ENCODE data around the gene ISX. TPM values are rescaled to one million over a fixed set of nuclear protein-coding genes. Genes with fewer than 3 reads are reported as not detected.

Gene ISX
- polyA plus RNA-seq, 1 donor from 2014 or later, result not detected

- Histone ChIP-seq H2AFZ (ENCODE audit: low read depth, low read length) (no peak overlapping the region), H3K27me3 (ENCODE audit: insufficient read depth, low read depth, low read length) (no peaks in the 10 kb centered on the region)
- TF ChIP-seq SMC3 (conservative IDR thresholded peaks at IDR 0.05; ENCODE audit: poor library complexity), result no peak
- no peak for TF ChIP-seq REST (IDR thresholded peaks at IDR 0.05; ENCODE audit: borderline replicate concordance)
- TF ChIP-seq RAD21 (conservative IDR thresholded peaks at IDR 0.05), result no peak
- no peak for TF ChIP-seq POLR2AphosphoS5 (IDR thresholded peaks at IDR 0.05)
- TF ChIP-seq EP300 (conservative IDR thresholded peaks at IDR 0.05; ENCODE audit: poor library complexity, severe bottlenecking), result no peak
- no peak for TF ChIP-seq CTCF (IDR thresholded peaks at IDR 0.05; ENCODE audit: poor library complexity, severe bottlenecking)
- TF ChIP-seq TAF1 (IDR thresholded peaks at IDR 0.05; ENCODE audit: low read depth), result no peak
- no peak for TF ChIP-seq EZH2 (IDR thresholded peaks at IDR 0.05; ENCODE audit: borderline replicate concordance, insufficient read depth, low read length, poor library complexity, severe bottlenecking)
- no peak for TF ChIP-seq MXI1 (conservative IDR thresholded peaks at IDR 0.05; ENCODE audit: poor library complexity, severe bottlenecking)
Measured at GRCh38 chr22:35133702-35134380, 67.9 kb downstream of the ISX start.

GRCh38 chr22:35134637-35135036, 68.7 kb downstream of the ISX start:
- no peaks in the 10 kb centered on the region for H4K20me1 ChIP-seq (ENCODE audit: insufficient read depth)
- no peak overlapping the region for H3K4me3 ChIP-seq (ENCODE audit: low read length)
- H3F3A ChIP-seq (ENCODE audit: insufficient read depth, low read length, poor library complexity, severe bottlenecking), result no peaks in the 10 kb centered on the region
- no peak overlapping the region for H2AFZ ChIP-seq (ENCODE audit: low read depth, low read length)
- H3K9ac ChIP-seq (ENCODE audit: low read length), result no peak overlapping the region
- H3K4me2 ChIP-seq (ENCODE audit: low read length), result no peak overlapping the region
- H3K27me3 ChIP-seq (ENCODE audit: insufficient read depth, low read depth, low read length), result no peaks in the 10 kb centered on the region
- H3K9me2 ChIP-seq (ENCODE audit: insufficient read depth, low read length), result no peaks in the 10 kb centered on the region
- no peaks in the 10 kb centered on the region for H3K9me3 ChIP-seq (ENCODE audit: low read length)
- H3K79me2 ChIP-seq (replicated peaks; ENCODE audit: insufficient read depth, low read length), result no peaks in the 10 kb centered on the region
- H3K27ac ChIP-seq (ENCODE audit: low read length), result no peak overlapping the region
- TF ChIP-seq TAF1 (IDR thresholded peaks at IDR 0.05; ENCODE audit: low read depth) (no peak), SMC3 (conservative IDR thresholded peaks at IDR 0.05; ENCODE audit: poor library complexity) (no peak), REST (IDR thresholded peaks at IDR 0.05; ENCODE audit: borderline replicate concordance) (no peak), RAD21 (conservative IDR thresholded peaks at IDR 0.05) (no peak), CTCF (IDR thresholded peaks at IDR 0.05; ENCODE audit: poor library complexity, severe bottlenecking) (no peak), MXI1 (conservative IDR thresholded peaks at IDR 0.05; ENCODE audit: poor library complexity, severe bottlenecking) (no peak), POLR2AphosphoS5 (IDR thresholded peaks at IDR 0.05) (no peak), EZH2 (IDR thresholded peaks at IDR 0.05; ENCODE audit: borderline replicate concordance, insufficient read depth, low read length, poor library complexity, severe bottlenecking) (no peak), EP300 (conservative IDR thresholded peaks at IDR 0.05; ENCODE audit: poor library complexity, severe bottlenecking) (no peak)
- H3K36me3 ChIP-seq (ENCODE audit: insufficient read depth, low read length), result no peaks in the 10 kb centered on the region

More at GRCh38 chr22:35133702-35134380, 67.9 kb downstream of the ISX start:
- Histone ChIP-seq H3K79me2 (replicated peaks; ENCODE audit: insufficient read depth, low read length) (no peaks in the 10 kb centered on the region), H3K9me3 (ENCODE audit: low read length) (no peaks in the 10 kb centered on the region), H3K9me2 (ENCODE audit: insufficient read depth, low read length) (no peaks in the 10 kb centered on the region), H4K20me1 (ENCODE audit: insufficient read depth) (no peaks in the 10 kb centered on the region), H3F3A (ENCODE audit: insufficient read depth, low read length, poor library complexity, severe bottlenecking) (no peaks in the 10 kb centered on the region), H3K36me3 (ENCODE audit: insufficient read depth, low read length) (no peaks in the 10 kb centered on the region), H3K9ac (ENCODE audit: low read length) (no peak overlapping the region), H3K4me3 (ENCODE audit: low read length) (no peak overlapping the region), H3K4me2 (ENCODE audit: low read length) (no peak overlapping the region), H3K27ac (ENCODE audit: low read length) (no peak overlapping the region)
